AG08395 (cell line): ENCODE measurements around the gene FLRT3.

Experiments used
- DNase-seq: peaks from one replicate; pipeline ENCODE4 v3.0.0; 2012; ENCODE audit warnings: mixed read lengths, low spot score

The FLRT3 gene

GRCh38 chr20:14319704-14320103 lies 17.7 kb downstream of the FLRT3 start:
- no peak for DNase-seq

GRCh38 chr20:14313341-14314020 lies 23.9 kb downstream of the FLRT3 start:
- DNase-seq, result no peak

- DNase-seq, result peak; percentile 3
These were observed 25.4 kb downstream of the FLRT3 start for GRCh38 chr20:14312001-14312400.

DNA sequence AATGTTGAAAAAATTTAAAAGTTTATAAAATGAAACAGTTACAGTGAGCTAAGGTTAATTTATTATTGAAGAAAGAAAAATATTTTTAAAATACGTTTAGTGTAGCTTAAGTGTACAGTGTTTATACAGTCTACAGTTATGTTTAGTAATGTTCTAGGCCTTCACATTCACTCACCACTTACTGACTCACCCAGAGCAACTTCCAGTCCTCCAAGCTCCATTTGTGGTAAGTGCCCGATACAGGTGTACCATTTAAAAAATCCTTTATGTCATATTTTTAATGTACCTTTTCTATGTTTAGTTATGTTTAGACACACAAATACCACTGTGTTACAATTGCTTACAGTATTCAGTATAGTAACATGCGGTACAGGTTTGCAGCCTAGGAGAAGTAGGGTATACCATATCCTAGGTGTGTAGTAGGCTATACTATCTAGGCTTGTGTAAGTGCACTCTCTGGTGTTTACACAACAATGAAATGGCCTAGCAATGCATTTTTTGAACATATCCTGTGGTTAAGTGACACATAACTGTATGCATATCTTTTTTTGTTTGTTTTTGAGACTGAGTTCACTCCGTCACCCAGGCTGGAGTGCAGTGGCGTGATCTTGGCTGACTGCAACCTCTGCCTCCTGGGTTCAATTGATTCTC lies 26.3 kb downstream of the FLRT3 start:
- no peak for DNase-seq

DNA sequence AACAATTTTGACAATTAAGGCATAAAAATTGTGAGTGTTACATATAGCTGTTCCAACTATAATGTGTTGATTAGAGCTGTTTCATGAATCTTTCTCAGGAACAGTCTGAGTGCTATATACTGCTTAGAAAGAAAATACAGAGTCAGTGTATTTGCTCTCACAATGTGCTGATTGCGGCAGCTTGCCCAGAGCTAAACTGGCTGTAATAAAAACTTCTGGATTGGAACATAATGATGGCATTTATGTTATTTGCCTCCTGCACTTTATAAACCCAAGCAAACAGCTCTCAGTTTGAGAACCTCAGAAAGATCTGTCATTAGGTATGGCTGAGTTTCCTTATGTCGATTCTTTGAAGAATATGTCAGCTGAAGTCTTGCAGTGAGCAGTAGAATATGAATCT lies 29.5 kb downstream of the FLRT3 start:
- no peak for DNase-seq

DNA sequence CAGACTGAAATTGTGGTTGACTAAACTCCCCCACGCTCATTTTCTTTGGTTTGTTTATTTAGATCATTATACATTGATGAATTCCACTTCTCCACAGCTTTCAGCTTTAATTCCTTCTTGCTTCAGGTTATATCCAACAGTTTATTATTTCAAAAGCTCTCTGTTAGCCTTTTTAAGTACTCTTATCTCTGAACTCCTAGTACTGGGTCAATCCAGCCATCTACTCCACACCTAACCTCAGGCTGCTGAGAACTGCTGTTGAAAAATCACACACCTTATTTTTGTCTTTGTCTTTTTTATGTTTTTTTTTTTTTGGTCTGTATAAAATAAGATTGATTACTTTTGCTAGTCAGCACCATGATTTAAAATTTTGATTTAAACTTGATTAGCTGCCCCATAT lies 32.9 kb downstream of the FLRT3 start:
- no peak for DNase-seq

DNA sequence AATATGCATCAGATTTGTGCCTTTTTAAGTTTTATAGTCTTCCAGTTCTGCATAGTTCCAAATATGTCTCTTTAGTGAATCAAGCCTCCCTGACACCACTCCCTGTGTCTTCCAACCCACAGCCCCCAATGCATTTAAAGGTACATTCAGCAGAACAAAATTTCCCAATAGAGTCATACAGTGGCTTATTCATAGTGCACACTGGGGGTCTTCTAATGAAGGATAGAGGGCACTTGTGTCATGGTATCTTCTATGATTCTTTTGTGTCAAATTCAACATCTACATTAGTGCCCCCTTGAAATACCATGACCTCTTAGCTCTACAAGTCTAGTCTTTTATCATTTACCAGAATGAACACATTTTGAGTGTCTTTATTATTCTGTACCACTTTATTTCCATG lies 33.8 kb downstream of the FLRT3 start:
- no peak for DNase-seq

DNA sequence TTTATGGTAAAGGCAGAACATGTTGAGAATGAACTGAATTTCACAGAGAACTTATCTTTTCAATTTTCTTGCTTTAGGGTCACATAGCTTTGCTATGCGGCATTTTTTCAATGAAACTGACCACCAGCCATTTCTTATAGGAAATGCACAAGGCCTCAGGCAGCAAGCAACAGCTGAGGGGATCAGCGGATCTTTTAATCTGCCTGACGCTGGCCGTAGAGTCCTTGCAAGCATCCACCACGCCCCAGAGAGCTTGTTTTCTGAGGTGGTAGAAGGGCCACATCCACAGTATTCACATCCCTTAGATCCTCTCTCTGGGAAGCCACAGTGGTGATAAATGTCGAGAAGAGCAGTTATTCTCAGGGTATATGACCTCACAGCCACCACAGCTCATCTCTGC lies 34.3 kb downstream of the FLRT3 start:
- DNase-seq, result no peak

DNA sequence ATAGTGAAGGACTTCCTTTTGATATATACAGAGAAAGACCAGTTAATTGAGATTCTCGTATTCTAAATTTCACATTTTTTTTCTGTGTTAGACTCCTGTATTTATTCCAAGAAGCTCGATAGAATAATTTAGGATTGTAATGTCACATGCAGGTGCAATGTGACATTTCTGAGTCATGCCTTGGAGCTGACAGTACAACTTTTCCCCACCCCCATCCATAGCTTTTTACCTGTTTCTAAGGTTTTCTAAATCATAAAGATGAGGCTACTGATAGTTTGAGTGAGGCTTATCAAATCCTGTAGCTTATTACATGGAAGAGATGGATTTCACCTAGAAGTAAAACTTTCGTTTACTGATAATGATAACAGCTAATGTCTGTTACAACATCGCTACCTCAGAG lies 37.6 kb downstream of the FLRT3 start:
- no peak for DNase-seq

DNA sequence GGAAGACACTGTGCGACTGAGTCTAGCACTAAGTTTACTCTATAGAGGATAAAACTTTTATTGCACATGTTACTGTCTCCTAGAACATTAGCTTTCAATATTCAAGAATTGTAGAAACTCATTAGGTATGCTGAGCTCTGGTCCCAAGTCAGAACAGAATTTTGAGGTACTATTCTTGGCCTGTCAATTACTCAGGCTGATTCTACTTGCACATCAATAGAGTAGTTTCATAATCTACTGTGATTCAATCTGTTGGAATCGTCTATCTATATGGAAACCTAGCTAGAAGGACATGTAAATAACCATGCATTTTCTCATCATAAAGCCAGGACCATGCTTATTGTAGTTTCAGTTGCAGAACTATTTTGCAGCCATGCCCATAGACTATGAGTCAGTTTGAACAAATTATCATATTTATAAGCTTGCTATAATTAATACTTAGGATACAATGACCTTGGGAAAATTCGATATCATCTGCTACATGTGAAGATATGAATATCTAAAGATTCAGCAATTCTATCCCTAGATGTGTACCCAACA lies 41.6 kb downstream of the FLRT3 start:
- no peak for DNase-seq

GRCh38 chr20:14295238-14295637 lies 42.2 kb downstream of the FLRT3 start:
- DNase-seq, result no peak

GRCh38 chr20:14291502-14291901 lies 45.9 kb downstream of the FLRT3 start:
- DNase-seq, result no peak

DNA sequence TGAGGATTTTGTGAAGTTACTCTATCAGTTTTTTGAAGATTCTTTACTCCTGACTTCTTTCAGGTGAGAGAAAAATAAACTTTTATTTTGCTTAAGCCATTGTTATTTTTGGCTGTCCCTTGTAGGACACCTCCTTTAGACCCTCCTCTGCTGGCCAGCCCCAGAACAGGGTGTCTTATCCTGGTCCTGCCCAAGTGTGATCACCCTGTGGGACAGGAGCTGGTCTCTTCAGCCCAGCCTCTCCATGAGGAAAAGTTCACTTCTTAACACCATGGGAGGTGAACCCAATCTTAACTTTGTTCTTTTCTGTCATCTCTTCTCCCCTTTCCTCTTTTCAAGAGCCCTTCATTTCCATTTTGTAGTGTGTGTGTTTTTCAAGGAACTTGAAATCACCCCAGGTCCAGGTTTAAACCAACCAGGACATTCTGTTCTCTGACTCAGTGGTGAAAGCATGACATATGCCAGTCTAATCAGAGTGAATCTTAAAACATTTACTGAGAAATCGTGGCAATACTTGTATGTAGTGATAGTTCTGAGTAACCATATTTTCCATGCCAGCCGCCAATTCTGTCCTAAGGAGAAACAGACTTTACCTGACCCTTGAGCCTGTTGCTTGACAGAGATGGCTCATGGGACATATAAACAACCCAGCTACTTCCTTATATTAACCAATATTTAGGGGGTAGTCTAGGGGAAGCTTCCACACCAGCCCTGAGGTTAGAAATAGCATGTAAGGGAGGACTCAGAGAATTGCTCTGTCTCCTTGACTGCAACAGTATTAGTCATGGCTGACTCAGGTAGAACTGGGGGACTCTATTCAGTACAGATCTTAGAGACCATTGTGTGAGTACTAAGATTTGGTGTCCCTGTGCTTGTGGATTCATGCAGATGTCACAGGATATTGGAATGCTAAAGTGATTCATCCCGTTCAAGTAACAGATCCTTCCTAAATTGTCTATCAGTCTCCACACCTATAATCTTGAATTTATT lies 48.8 kb downstream of the FLRT3 start:
- peak; percentile 44 for DNase-seq

DNA sequence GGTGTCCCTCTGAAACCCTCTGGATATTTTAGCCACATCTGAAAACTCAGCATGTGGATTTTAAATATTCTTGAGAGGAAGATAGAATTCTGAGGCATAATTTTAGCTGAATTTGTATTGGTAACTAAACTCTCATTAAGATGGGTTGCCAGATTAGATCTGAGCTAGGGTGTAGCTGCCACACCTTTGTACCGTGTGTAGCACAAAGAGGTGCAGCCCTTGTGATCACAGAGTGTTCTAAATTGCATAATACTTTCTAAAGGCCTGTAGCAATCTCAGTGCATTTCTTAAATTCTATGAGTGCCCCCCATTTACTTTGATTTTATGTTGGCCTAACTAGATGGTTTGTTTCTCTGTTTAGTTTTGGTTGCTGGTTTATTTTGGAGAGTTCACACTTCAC lies 53.0 kb downstream of the FLRT3 start:
- no peak for DNase-seq

- no peak for DNase-seq
These were observed 55.3 kb downstream of the FLRT3 start for GRCh38 chr20:14282140-14282539.
